ENCODE measurements around the gene C9orf85.
A peak's percentile ranks its signal among the peaks of the same experiment; 100 is the strongest.

The C9orf85 gene

GRCh38 chr9:71908825-71909224, 2.6 kb upstream of the C9orf85 start:
- DNase-seq (ENCODE audit: low read depth), result no peak

GRCh38 chr9:71909887-71910649, 1.4 kb upstream of the C9orf85 start:
- peak; percentile 5 for DNase-seq (ENCODE audit: low read depth)

- no peak for DNase-seq (ENCODE audit: low read depth)
These were observed 784 bp upstream of the C9orf85 start for GRCh38 chr9:71910650-71911060.

GRCh38 chr9:71911908-71912335, 483 bp downstream of the C9orf85 start:
- DNase-seq (ENCODE audit: low read depth), result no peak

- DNase-seq (ENCODE audit: low read depth), result no peak
These were observed 4.1 kb downstream of the C9orf85 start for GRCh38 chr9:71915495-71915894.

- DNase-seq (ENCODE audit: low read depth), result no peak
These were observed 5.5 kb downstream of the C9orf85 start for GRCh38 chr9:71916834-71917534.

GRCh38 chr9:71918419-71918818, 7.0 kb downstream of the C9orf85 start:
- DNase-seq (ENCODE audit: low read depth), result no peak

- DNase-seq (ENCODE audit: low read depth), result no peak
These were observed 9.2 kb downstream of the C9orf85 start for GRCh38 chr9:71920456-71921189.

GRCh38 chr9:71921190-71921814, 9.9 kb downstream of the C9orf85 start:
- no peak for DNase-seq (ENCODE audit: low read depth)

GRCh38 chr9:71924576-71924975, 13.1 kb downstream of the C9orf85 start:
- no peak for DNase-seq (ENCODE audit: low read depth)

- DNase-seq (ENCODE audit: low read depth), result no peak
These were observed 14.4 kb downstream of the C9orf85 start for GRCh38 chr9:71925834-71926233.

GRCh38 chr9:71928376-71928775, 16.9 kb downstream of the C9orf85 start:
- DNase-seq (ENCODE audit: low read depth), result no peak

GRCh38 chr9:71928806-71929205, 17.4 kb downstream of the C9orf85 start:
- no peak for DNase-seq (ENCODE audit: low read depth)

- DNase-seq (ENCODE audit: low read depth), result no peak
These were observed 17.8 kb downstream of the C9orf85 start for GRCh38 chr9:71929223-71929622.

- no peak for DNase-seq (ENCODE audit: low read depth)
These were observed 18.5 kb downstream of the C9orf85 start for GRCh38 chr9:71929791-71930440.

GRCh38 chr9:71931166-71931565, 19.7 kb downstream of the C9orf85 start:
- DNase-seq (ENCODE audit: low read depth), result no peak

- no peak for DNase-seq (ENCODE audit: low read depth)
These were observed 24.6 kb downstream of the C9orf85 start for GRCh38 chr9:71936066-71936465.

- no peak for DNase-seq (ENCODE audit: low read depth)
These were observed 25.7 kb downstream of the C9orf85 start for GRCh38 chr9:71937070-71937625.

GRCh38 chr9:71937898-71938297, 26.5 kb downstream of the C9orf85 start:
- no peak for DNase-seq (ENCODE audit: low read depth)

- DNase-seq (ENCODE audit: low read depth), result no peak
These were observed 29.7 kb downstream of the C9orf85 start for GRCh38 chr9:71941060-71941568.

GRCh38 chr9:71941998-71942567, 30.6 kb downstream of the C9orf85 start:
- DNase-seq (ENCODE audit: low read depth), result no peak

Data from activated T-cell treated with anti-CD3 and anti-CD28 coated beads for 1 hour (primary cell).